Activated CD8-positive, alpha-beta memory T cell treated with anti-CD3 and anti-CD28 coated beads for 36 hours (primary cell): ENCODE measurements around the gene TRIM17. TPM values are rescaled to one million over a fixed set of nuclear protein-coding genes. Genes with fewer than 3 reads are reported as not detected.

Experiments used
- total RNA-seq, 2 experiments: library from RNA; stranded (reverse); gene quantifications; one replicate each; pipeline ENCODE4 v1.2.3, GENCODE V29; 2021

The TRIM17 gene
- total RNA-seq, 2 experiments from 2014 or later, result 2.6 to 3.2 TPM

Other genes with a start within 250 kb of the TRIM17 start
- gene OBSCN, start 208.8 kb downstream of the TRIM17 start, total RNA-seq, result 10 to 100 TPM in 1 of 2 experiments, 1 to 10 TPM in 1; 8.3 to 10.1 TPM
- 10 to 100 TPM; 39.0 to 39.3 TPM for gene TRIM11, start 10.0 kb downstream of the TRIM17 start, total RNA-seq
- 100 to 1,000 TPM; 135 to 143 TPM for gene RNF187, start 70.5 kb upstream of the TRIM17 start, total RNA-seq